COLO668 (cell line): ENCODE measurements around the gene TMBIM4.

Experiments used
- DNase-seq: peaks from one replicate; lab custom pipeline; 2025; ENCODE audit not compliant: unreplicated experiment; lab: John Stamatoyannopoulos, UW

TMBIM4 gene

GRCh38 chr12:66142826-66143225, 27.0 kb downstream of the TMBIM4 start:
- no peak for DNase-seq

GRCh38 chr12:66141299-66141698, 28.5 kb downstream of the TMBIM4 start:
- DNase-seq = no peak

GRCh38 chr12:66140731-66141130, 29.1 kb downstream of the TMBIM4 start:
- DNase-seq = no peak

DNA sequence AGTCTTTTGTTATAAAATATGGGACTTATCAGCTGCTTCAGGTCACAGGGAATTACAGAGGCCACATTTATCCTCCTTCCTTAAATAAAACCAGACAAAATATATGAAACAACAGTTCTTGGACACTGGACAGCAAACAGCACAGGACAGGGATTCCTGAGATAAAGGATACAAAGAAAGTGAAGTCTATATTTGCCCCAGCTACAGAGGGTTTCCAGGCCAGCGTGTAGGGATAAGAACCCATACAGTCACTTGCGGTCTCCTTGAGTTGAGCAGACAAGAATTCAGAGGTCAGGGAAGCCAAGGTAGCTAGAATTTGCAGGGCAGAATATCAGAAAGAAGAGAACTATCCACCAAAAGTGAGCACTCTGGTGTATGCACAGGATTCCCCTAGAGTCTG, 30.5 kb downstream of the TMBIM4 start:
- DNase-seq = no peak

GRCh38 chr12:66137937-66138336, 31.9 kb downstream of the TMBIM4 start:
- no peak for DNase-seq

GRCh38 chr12:66132408-66132807, 37.4 kb downstream of the TMBIM4 start:
- no peak for DNase-seq

- DNase-seq = no peak
Observed at GRCh38 chr12:66131067-66131688, 38.6 kb downstream of the TMBIM4 start.

GRCh38 chr12:66130267-66131066, 39.3 kb downstream of the TMBIM4 start, which contains the start of gene LLPH:
Gene LLPH (minus strand): TSS chr12:66130750. CDS start chr12:66129106, 1,644 bp downstream.
- peak; percentile 96 for DNase-seq

GRCh38 chr12:66129934-66130266, 39.9 kb downstream of the TMBIM4 start:
- no peak for DNase-seq

DNA sequence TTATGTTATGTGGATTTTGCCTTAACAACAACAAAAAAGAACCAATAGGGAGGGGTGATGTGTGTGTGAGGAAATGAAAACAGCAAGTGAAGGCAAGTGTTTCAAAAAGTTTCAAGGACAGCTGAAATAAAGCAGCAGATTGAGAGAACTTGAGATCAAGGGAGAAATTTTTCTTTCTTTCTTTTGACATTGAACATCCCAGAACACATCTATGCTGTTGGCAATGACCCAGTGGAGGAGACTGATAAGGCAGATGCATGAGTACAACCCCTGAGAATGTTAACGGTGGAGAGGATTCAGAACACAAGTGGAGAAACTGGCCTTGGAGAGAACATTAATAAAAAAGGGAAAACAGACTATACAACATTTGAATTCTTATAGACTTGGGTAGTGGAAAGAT, 42.1 kb downstream of the TMBIM4 start:
- DNase-seq = no peak

GRCh38 chr12:66120477-66120876, 49.3 kb downstream of the TMBIM4 start:
- DNase-seq = no peak

DNA sequence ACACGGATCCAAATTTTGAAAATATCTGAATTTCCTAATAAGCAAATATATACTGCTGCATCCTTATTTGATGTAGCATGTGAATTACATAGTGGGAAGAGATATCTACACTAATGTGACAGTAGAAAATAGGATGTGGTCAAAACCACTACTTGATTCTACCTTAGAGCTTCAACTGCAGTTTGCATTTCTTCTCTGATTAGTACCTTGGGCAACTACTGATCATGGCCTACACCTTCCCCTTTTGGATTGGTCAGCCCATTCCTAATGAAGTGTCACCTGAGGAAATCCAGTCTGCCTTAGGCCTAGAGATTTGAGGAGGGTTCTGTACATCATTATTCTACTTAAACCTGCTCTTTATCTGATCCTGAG, 49.9 kb downstream of the TMBIM4 start:
- DNase-seq = no peak

DNA sequence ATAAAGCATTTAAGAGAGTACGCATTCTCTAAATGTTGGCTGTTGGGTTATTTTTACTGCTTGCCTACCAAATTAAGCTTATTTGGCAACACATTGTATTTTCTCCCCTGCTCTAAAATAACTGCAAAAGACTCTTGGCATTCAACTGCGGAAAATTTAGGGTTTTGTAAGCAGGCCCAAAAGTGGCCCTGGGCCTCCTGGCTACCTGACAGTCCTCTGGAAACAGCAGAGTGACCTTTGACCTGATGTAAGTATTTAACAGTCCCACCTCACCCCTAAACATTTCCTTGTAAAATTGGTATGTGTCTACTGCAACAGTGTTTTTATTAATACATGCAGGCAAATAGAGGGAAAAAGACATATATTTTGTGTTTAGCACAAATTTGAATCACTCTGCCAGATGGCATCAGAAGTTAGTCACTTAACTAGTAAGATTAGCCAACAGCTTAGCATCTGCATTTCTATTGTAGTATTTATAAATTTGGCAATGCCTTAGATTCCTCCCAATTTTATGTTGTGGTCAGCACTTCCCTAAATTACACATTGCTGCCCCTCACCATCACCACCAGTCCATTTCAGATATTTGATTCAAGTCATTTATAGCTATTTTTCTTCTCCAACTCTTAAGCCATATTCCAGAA, 50.4 kb downstream of the TMBIM4 start:
- DNase-seq = no peak

DNA sequence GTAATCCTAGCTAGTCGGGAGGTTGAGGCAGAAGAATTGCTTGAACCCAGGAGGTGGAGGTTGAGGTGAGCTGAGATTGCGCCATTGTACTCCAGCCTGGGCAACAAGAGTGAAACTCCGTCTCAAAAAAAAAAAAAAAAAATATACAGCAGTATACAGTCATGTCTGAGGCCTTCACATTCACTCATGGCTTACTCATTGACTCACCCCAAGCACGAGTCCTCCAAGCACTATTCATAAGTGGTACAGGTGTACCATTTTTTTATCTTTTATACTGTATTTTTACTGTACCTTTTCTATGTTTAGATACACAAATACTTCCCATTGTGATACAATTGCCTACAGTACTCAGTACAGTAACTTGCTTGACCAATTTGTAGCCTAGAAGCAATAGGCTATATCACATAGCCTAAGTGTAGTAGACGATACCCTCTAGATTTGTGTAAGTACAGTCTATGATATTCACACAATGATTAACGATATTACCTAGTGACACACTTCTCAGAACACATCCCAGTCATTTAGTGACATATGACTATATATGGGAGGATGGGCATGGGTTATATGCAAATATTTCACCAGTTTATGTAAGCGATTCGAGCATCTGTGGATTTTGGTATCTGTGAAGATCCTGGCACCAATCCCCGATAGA, 51.4 kb downstream of the TMBIM4 start:
- DNase-seq = no peak

GRCh38 chr12:66117242-66117641, 52.6 kb downstream of the TMBIM4 start:
- no peak for DNase-seq

- DNase-seq = no peak
Observed at GRCh38 chr12:66115071-66115600, 54.7 kb downstream of the TMBIM4 start.

GRCh38 chr12:66113471-66113870, 56.3 kb downstream of the TMBIM4 start:
- DNase-seq = no peak

- no peak for DNase-seq
Observed at GRCh38 chr12:66111605-66112004, 58.2 kb downstream of the TMBIM4 start.

DNA sequence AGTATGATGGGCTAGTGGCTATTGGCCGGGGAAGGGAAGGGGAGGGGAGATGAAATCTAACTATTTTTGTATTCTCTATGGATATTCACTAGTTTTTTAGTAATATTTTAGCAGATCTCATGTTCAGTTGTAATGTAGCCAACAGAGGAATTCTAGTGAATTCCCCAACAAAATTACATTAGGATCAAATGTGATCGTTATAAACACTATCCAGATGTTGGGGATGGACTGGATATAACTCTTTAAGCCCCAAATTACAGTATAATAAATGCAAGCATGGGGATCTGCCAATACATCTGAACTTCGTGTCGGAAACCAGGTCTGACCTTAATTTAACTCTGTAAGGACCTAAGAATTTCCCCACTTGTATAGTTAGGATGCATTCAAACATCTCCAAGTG, 60.7 kb downstream of the TMBIM4 start:
- no peak for DNase-seq

DNA sequence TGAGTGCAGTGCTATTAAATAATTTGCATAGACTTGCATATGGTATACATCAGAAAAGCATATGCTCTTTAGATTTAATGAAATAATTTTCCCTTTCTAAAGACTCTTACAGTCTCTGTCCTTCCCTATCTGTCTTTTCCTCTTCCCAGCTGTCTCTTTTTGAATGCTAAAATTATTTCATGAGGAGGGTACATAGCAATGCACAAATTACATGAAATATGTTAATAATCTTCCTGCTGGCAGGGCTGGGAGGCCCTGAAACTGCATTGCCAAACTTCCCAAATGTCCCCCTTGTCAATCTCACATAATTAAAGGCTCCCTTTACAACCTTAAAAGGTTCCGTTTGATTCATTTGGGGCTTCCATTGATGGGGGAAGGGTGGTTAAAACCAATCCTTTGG, 61.4 kb downstream of the TMBIM4 start:
- no peak for DNase-seq

DNA sequence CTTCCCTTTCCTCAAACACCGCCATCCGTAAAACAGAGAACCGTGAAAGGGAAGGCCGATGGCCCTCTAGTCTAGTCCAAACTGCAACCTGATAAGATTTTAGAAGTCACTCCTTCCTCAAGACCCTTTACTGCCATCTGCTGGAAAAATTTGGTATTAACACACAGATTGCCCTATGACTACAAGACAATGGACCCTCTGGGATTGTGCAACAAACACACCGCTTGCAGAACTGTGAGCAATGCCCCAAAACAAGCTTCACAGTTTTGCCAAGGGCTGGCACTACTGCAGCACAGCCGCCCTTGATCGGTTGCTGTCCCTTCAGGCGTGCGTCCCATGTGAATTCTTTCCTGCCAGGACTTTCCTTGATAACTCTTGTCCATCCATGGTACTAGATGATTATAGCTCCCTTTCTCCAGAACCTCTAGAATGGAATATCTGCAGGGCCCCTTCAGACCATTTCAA, 62.3 kb downstream of the TMBIM4 start:
- DNase-seq = peak; percentile 74
